GM19372 (cell line): ENCODE results near the gene ZNF100.
"Not testable (repeated sequence)": the region's sequence is repeated elsewhere in the genome, so short reads cannot be mapped to it uniquely, and the experiment has no call there.

ENCODE experiments used
- ATAC-seq: cut with Tn5 transposase; IDR thresholded peaks from one replicate; pipeline ENCODE4 v1.9.1; 2021; ENCODE audit warnings: mild to moderate bottlenecking, low read depth, moderate library complexity; ENCODE audit not compliant: unreplicated experiment

The ZNF100 gene

GRCh38 chr19:21767065-21767800, at the start of gene ZNF100:
Gene ZNF100, minus strand, starts transcription at chr19:21767579. Its CDS starts 150 bp downstream, at chr19:21767429.
- ATAC-seq, result peak; percentile 88

- no peak for ATAC-seq
These were observed 45.1 kb upstream of the ZNF100 start for GRCh38 chr19:21812448-21812847.

GRCh38 chr19:21808400-21809000, 41.1 kb upstream of the ZNF100 start:
- ATAC-seq, result not testable (repeated sequence)

- no peak for ATAC-seq
These were observed 22.2 kb upstream of the ZNF100 start for GRCh38 chr19:21789466-21790085.

- ATAC-seq, result no peak
These were observed 19.6 kb upstream of the ZNF100 start for GRCh38 chr19:21786936-21787335.

- not testable (repeated sequence) for ATAC-seq
These were observed 8.4 kb upstream of the ZNF100 start for GRCh38 chr19:21775792-21776191.

GRCh38 chr19:21766705-21767064, 694 bp downstream of the ZNF100 start:
- not testable (repeated sequence) for ATAC-seq

- ATAC-seq, result no peak
These were observed 2.2 kb downstream of the ZNF100 start for GRCh38 chr19:21765151-21765550.

- ATAC-seq, result not testable (repeated sequence)
These were observed 5.8 kb downstream of the ZNF100 start for GRCh38 chr19:21761547-21761946.

- no peak for ATAC-seq
These were observed 9.1 kb downstream of the ZNF100 start for GRCh38 chr19:21758296-21758695.

GRCh38 chr19:21755555-21755954, 11.8 kb downstream of the ZNF100 start:
- not testable (repeated sequence) for ATAC-seq

- ATAC-seq, result no peak
These were observed 16.0 kb downstream of the ZNF100 start for GRCh38 chr19:21751384-21751783.

- ATAC-seq, result no peak
These were observed 16.7 kb downstream of the ZNF100 start for GRCh38 chr19:21750586-21751128.

- no peak for ATAC-seq
These were observed 18.3 kb downstream of the ZNF100 start for GRCh38 chr19:21749090-21749489.

GRCh38 chr19:21748088-21748487, 19.3 kb downstream of the ZNF100 start:
- ATAC-seq, result no peak

GRCh38 chr19:21740559-21740958, 26.8 kb downstream of the ZNF100 start:
- ATAC-seq, result no peak

- not testable (repeated sequence) for ATAC-seq
These were observed 40.2 kb downstream of the ZNF100 start for GRCh38 chr19:21726942-21727747.

- ATAC-seq, result no peak
These were observed 53.6 kb downstream of the ZNF100 start for GRCh38 chr19:21713761-21714160.

GRCh38 chr19:21709464-21709863, 57.9 kb downstream of the ZNF100 start:
- ATAC-seq, result no peak

GRCh38 chr19:21707878-21708277, 59.5 kb downstream of the ZNF100 start:
- ATAC-seq, result not testable (repeated sequence)

- no peak for ATAC-seq
These were observed 60.3 kb downstream of the ZNF100 start for GRCh38 chr19:21707065-21707464.
